GM23338 (cell line): ENCODE measurements around the gene GRIN1.

Experiments used
- CREB1 ChIP-seq: fragments of 250-450 bp; sonication (Bioruptor Pico); IDR thresholded peaks from 2 replicates; pipeline ENCODE4 v1.5.0; 2020; ENCODE audit warnings: low read depth, mild to moderate bottlenecking, moderate library complexity
- EZH2phosphoT487 ChIP-seq: fragments of 200-600 bp; sonication (generic); IDR thresholded peaks from one replicate; pipeline ENCODE4 v1.8.1; 2018; ENCODE audit warnings: antibody characterized with exemption; ENCODE audit not compliant: unreplicated experiment
- POLR2AphosphoS5 ChIP-seq: IDR thresholded peaks from 2 replicates; pipeline ENCODE4 v1.6.1; 2016; ENCODE audit warnings: antibody characterized with exemption, low read depth
- ZNF114 ChIP-seq: fragments of 250-450 bp; sonication (Bioruptor Pico); IDR thresholded peaks from 2 replicates; pipeline ENCODE4 v1.5.0; 2020; ENCODE audit warnings: mild to moderate bottlenecking, moderate library complexity
- TF ChIP-seq, protein P1 (sequence below), 2 experiments: fragments of 200-600 bp in 1 of 2; sonication (generic) in 1 of 2; conservative IDR thresholded peaks; 2 replicates each; pipeline versions ENCODE4 v1.5.1 to v1.6.1; 2016 to 2017; ENCODE audit warnings: antibody characterized with exemption in 2 of 2, low read depth in 2 of 2, mild to moderate bottlenecking in 2 of 2, moderate library complexity in 1 of 2
- TF ChIP-seq, protein P2 (sequence below): IDR thresholded peaks from one replicate; pipeline ENCODE4 v1.6.1; 2018; ENCODE audit warnings: antibody characterized with exemption; ENCODE audit not compliant: unreplicated experiment

DNA sequence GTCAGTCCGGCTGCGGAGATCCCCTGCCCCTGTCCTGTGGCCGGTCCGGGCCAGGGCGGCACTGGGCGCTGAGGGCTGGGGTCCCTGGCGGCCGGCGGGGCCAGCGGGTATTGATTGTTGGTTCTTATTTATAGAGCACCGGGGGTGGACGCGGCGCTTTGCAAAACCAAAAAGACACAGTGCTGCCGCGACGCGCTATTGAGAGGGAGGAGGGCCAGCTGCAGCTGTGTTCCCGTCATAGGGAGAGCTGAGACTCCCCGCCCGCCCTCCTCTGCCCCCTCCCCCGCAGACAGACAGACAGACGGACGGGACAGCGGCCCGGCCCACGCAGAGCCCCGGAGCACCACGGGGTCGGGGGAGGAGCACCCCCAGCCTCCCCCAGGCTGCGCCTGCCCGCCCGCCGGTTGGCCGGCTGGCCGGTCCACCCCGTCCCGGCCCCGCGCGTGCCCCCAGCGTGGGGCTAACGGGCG, 28.4 kb downstream of the GRIN1 start:
- TF ChIP-seq, protein P1, sequence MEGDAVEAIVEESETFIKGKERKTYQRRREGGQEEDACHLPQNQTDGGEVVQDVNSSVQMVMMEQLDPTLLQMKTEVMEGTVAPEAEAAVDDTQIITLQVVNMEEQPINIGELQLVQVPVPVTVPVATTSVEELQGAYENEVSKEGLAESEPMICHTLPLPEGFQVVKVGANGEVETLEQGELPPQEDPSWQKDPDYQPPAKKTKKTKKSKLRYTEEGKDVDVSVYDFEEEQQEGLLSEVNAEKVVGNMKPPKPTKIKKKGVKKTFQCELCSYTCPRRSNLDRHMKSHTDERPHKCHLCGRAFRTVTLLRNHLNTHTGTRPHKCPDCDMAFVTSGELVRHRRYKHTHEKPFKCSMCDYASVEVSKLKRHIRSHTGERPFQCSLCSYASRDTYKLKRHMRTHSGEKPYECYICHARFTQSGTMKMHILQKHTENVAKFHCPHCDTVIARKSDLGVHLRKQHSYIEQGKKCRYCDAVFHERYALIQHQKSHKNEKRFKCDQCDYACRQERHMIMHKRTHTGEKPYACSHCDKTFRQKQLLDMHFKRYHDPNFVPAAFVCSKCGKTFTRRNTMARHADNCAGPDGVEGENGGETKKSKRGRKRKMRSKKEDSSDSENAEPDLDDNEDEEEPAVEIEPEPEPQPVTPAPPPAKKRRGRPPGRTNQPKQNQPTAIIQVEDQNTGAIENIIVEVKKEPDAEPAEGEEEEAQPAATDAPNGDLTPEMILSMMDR (conservative IDR thresholded peaks at IDR 0.05; ENCODE audit: low read depth in 2 of 2): no peak
- TF ChIP-seq ZNF114: no peak
- TF ChIP-seq, protein P2, sequence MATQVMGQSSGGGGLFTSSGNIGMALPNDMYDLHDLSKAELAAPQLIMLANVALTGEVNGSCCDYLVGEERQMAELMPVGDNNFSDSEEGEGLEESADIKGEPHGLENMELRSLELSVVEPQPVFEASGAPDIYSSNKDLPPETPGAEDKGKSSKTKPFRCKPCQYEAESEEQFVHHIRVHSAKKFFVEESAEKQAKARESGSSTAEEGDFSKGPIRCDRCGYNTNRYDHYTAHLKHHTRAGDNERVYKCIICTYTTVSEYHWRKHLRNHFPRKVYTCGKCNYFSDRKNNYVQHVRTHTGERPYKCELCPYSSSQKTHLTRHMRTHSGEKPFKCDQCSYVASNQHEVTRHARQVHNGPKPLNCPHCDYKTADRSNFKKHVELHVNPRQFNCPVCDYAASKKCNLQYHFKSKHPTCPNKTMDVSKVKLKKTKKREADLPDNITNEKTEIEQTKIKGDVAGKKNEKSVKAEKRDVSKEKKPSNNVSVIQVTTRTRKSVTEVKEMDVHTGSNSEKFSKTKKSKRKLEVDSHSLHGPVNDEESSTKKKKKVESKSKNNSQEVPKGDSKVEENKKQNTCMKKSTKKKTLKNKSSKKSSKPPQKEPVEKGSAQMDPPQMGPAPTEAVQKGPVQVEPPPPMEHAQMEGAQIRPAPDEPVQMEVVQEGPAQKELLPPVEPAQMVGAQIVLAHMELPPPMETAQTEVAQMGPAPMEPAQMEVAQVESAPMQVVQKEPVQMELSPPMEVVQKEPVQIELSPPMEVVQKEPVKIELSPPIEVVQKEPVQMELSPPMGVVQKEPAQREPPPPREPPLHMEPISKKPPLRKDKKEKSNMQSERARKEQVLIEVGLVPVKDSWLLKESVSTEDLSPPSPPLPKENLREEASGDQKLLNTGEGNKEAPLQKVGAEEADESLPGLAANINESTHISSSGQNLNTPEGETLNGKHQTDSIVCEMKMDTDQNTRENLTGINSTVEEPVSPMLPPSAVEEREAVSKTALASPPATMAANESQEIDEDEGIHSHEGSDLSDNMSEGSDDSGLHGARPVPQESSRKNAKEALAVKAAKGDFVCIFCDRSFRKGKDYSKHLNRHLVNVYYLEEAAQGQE: no peak
- no peak for TF ChIP-seq POLR2AphosphoS5
- no peak for TF ChIP-seq EZH2phosphoT487
- TF ChIP-seq CREB1: no peak
